ENCODE results near the gene LGI4. TPM values are rescaled to one million over a fixed set of nuclear protein-coding genes. Genes with fewer than 3 reads are reported as not detected.

The LGI4 gene
- total RNA-seq, 1 donor from 2014 or later = 6.7 TPM

- intact Hi-C loops (cut with DNase I) = no loop called here
- no peaks in the 10 kb centered on the region for H3K9me3 ChIP-seq
- no peak overlapping the region for H3K27ac ChIP-seq
- DNase-seq = no peak
- TF ChIP-seq CTCF (IDR thresholded peaks at IDR 0.05) = no peak
- H3K4me1 ChIP-seq = peaks cover 9% of the 10 kb centered on the region
- no peak overlapping the region for H3K4me3 ChIP-seq
- H3K36me3 ChIP-seq = no peaks in the 10 kb centered on the region
- no peaks in the 10 kb centered on the region for H3K27me3 ChIP-seq
- ATAC-seq = no peak
Measured at GRCh38 chr19:35149463-35149862, 14.6 kb upstream of the LGI4 start.

GRCh38 chr19:35146746-35147459 is 12.0 kb upstream of the LGI4 start:
- no peak overlapping the region for H3K4me3 ChIP-seq
- H3K4me1 ChIP-seq = peaks cover 10% of the 10 kb centered on the region
- no peak overlapping the region for H3K27ac ChIP-seq
- H3K27me3 ChIP-seq = peaks cover 12% of the 10 kb centered on the region
- H3K9me3 ChIP-seq = no peaks in the 10 kb centered on the region
- intact Hi-C loops (cut with DNase I) = no loop called here
- TF ChIP-seq CTCF (IDR thresholded peaks at IDR 0.05) = no peak
- DNase-seq (no peak), ATAC-seq (no peak)
- no peaks in the 10 kb centered on the region for H3K36me3 ChIP-seq

GRCh38 chr19:35144600-35145436 is 10.0 kb upstream of the LGI4 start:
- TF ChIP-seq CTCF (IDR thresholded peaks at IDR 0.05) = no peak
- intact Hi-C loops (cut with DNase I) = no loop called here
- ATAC-seq = no peak
- no peak for DNase-seq
- Histone ChIP-seq H3K4me1 (peaks cover 17% of the 10 kb centered on the region), H3K27me3 (peaks cover 12% of the 10 kb centered on the region), H3K4me3 (no peak overlapping the region), H3K9me3 (no peaks in the 10 kb centered on the region), H3K27ac (no peak overlapping the region), H3K36me3 (no peaks in the 10 kb centered on the region)

GRCh38 chr19:35144259-35144599 is 9.4 kb upstream of the LGI4 start:
- TF ChIP-seq CTCF (IDR thresholded peaks at IDR 0.05) = no peak
- ATAC-seq (no peak), DNase-seq (no peak)
- Histone ChIP-seq H3K9me3 (no peaks in the 10 kb centered on the region), H3K27ac (no peak overlapping the region), H3K4me3 (no peak overlapping the region), H3K36me3 (no peaks in the 10 kb centered on the region), H3K27me3 (peaks cover 12% of the 10 kb centered on the region), H3K4me1 (peaks cover 17% of the 10 kb centered on the region)
- intact Hi-C loops (cut with DNase I) = no loop called here

GRCh38 chr19:35143818-35144217 is 9.0 kb upstream of the LGI4 start:
- H3K36me3 ChIP-seq = no peaks in the 10 kb centered on the region
- peaks cover 17% of the 10 kb centered on the region for H3K4me1 ChIP-seq
- peaks cover 12% of the 10 kb centered on the region for H3K27me3 ChIP-seq
- no peak for TF ChIP-seq CTCF (IDR thresholded peaks at IDR 0.05)
- DNase-seq (no peak), ATAC-seq (no peak)
- no peaks in the 10 kb centered on the region for H3K9me3 ChIP-seq
- no peak overlapping the region for H3K27ac ChIP-seq
- no peak overlapping the region for H3K4me3 ChIP-seq
- intact Hi-C loops (cut with DNase I) = no loop called here

All from upper lobe of right lung (tissue), 1 donor.